Gastroesophageal sphincter (tissue), 3 donors: ENCODE data around the gene LTF.

ENCODE experiments used
- CTCF ChIP-seq, 4 experiments: fragments of 200-600 bp in 2 of 4; fragments of 450-650 bp in 2 of 4; sonication (generic) in 1 of 4; IDR thresholded peaks; one replicate each; pipeline ENCODE4 v1.5.1; 2017 to 2019; ENCODE audit warnings: antibody characterized with exemption in 4 of 4, mild to moderate bottlenecking in 2 of 4, moderate library complexity in 2 of 4
- EP300 ChIP-seq: sonication (generic); formaldehyde crosslinking; IDR thresholded peaks from one replicate; pipeline ENCODE4 v1.6.1; 2017; ENCODE audit warnings: antibody characterized with exemption, mild to moderate bottlenecking
- POLR2A ChIP-seq, 2 donors: fragments of 450-650 bp; IDR thresholded peaks; one replicate each; pipeline ENCODE4 v1.6.1; 2017; ENCODE audit warnings: antibody characterized with exemption in 2 of 2, mild to moderate bottlenecking in 2 of 2, moderate library complexity in 1 of 2
- POLR2AphosphoS5 ChIP-seq: sonication (generic); formaldehyde crosslinking; IDR thresholded peaks from one replicate; pipeline ENCODE4 v1.6.1; 2017; ENCODE audit warnings: antibody characterized with exemption

DNA sequence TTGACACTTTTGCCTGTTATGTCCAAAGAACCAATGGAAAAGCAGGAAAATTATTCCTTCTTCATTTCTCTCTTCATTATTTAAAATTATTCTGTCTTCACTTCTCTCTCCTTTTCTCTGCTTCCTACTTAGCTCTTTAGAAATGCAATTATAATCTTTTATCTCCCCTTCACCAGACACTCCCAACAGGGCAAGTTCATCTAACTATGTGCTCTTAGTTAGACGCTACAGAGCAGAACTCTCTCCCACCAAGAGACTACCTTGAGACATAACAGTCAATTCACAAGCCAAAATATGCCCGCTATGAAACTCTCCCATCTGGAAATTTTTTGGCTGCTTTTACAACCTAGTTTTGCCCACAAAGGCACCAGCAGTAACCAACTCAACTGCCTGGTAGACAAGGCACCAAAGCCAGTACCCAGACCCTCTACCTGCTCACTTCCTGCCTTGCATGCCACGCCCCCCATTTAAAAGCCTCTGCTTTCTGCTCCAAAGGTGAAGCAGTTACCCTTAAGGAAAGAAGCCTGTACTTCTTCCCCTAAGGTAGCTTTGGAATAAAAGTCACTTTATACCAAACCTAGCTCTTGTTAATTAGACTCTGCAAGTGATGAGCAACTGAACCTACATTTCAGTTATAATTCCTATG, 29.5 kb downstream of the LTF start:
- TF ChIP-seq CTCF (IDR thresholded peaks at IDR 0.05) (no peak), POLR2A (IDR thresholded peaks at IDR 0.05) (no peak), EP300 (no peak), POLR2AphosphoS5 (no peak)
